SK-N-SH (cell line): ENCODE results near the gene ZNF799. TPM values are rescaled to one million over a fixed set of nuclear protein-coding genes. Genes with fewer than 3 reads are reported as not detected.

Source experiments
- CTCF ChIA-PET: fragments of 300-600, 350-600 bp; formaldehyde crosslinking; extraction: SDS; loops from one replicate; lab custom pipeline; 2021; lab: Yijun Ruan, JAX
- POLR2A ChIA-PET: fragments of 350-600 bp; sonication (Branson Sonifier 250); formaldehyde crosslinking; extraction: SDS; loops from one replicate; lab custom pipeline; 2020; ENCODE audit warnings: antibody characterized with exemption, inconsistent platforms; lab: Yijun Ruan, JAX
- DNase-seq: peaks from one replicate; pipeline ENCODE4 v3.0.0; 2012
- H2AFZ ChIP-seq: fragments of 200-600 bp; sonication (generic); 2 replicates; pipeline ENCODE4 v1.8.1; 2016; ENCODE audit warnings: antibody characterized with exemption, mild to moderate bottlenecking, low read depth
- H3F3A ChIP-seq: fragments of 200-600 bp; sonication (generic); replicated peaks from 2 replicates; pipeline ENCODE3; 2016; ENCODE audit warnings: antibody characterized with exemption, mild to moderate bottlenecking; ENCODE audit not compliant: insufficient read depth
- H3K27ac ChIP-seq, 2 experiments: fragments of 200-500 bp in 1 of 2; fragments of 200-600 bp in 1 of 2; sonication (Bioruptor generic) in 1 of 2; sonication (generic), shearing (Covaris generic) in 1 of 2; 2 replicates each; pipeline versions ENCODE4 v1.5.1 to v1.6.1; 2014 to 2016; ENCODE audit warnings: low read depth in 2 of 2, inconsistent platforms in 1 of 2, low read length in 1 of 2, mild to moderate bottlenecking in 1 of 2, mixed read lengths in 1 of 2
- H3K27me3 ChIP-seq: fragments of 200-600 bp; sonication (generic), shearing (Covaris generic); 2 replicates; pipeline ENCODE4 v1.6.1; 2016; ENCODE audit warnings: mixed run types; ENCODE audit not compliant: insufficient read depth
- H3K36me3 ChIP-seq, 2 experiments: fragments of 200-500 bp in 1 of 2; fragments of 200-600 bp in 1 of 2; sonication (Bioruptor generic) in 1 of 2; sonication (generic) in 1 of 2; replicated peaks in 1 of 2; 2 replicates each; pipeline versions ENCODE3 to v1.5.1; 2014 to 2016; ENCODE audit warnings: low read length in 1 of 2, mild to moderate bottlenecking in 1 of 2; ENCODE audit not compliant: insufficient read depth in 2 of 2, control insufficient read depth in 1 of 2
- H3K4me1 ChIP-seq, 2 experiments: fragments of 200-500 bp in 1 of 2; fragments of 200-600 bp in 1 of 2; sonication (Bioruptor generic) in 1 of 2; sonication (generic), shearing (Covaris generic) in 1 of 2; 2 replicates each; pipeline versions ENCODE4 v1.5.1 to v1.6.1; 2014 to 2016; ENCODE audit warnings: low read depth in 1 of 2, low read length in 1 of 2, mixed run types in 1 of 2; ENCODE audit not compliant: insufficient read depth in 2 of 2, control insufficient read depth in 1 of 2
- H3K4me2 ChIP-seq: fragments of 200-600 bp; sonication (generic), shearing (Covaris generic); 2 replicates; pipeline ENCODE4 v1.6.1; 2017; ENCODE audit warnings: mixed run types
- H3K4me3 ChIP-seq, 2 experiments: fragments of 200-500 bp in 1 of 2; fragments of 200-600 bp in 1 of 2; sonication (Bioruptor generic) in 1 of 2; sonication (generic), shearing (Covaris generic) in 1 of 2; 2 replicates each; pipeline versions ENCODE4 v1.5.1 to v1.8.1; 2014 to 2016; ENCODE audit warnings: low read depth in 2 of 2, inconsistent platforms in 1 of 2, low read length in 1 of 2, mild to moderate bottlenecking in 1 of 2, mixed read lengths in 1 of 2, moderate library complexity in 1 of 2
- H3K79me2 ChIP-seq: fragments of 200-600 bp; sonication (generic); 2 replicates; pipeline ENCODE4 v1.8.1; 2017; ENCODE audit warnings: mild to moderate bottlenecking; ENCODE audit not compliant: insufficient read depth
- H3K9ac ChIP-seq: fragments of 200-600 bp; sonication (generic); 2 replicates; pipeline ENCODE4 v1.6.1; 2017; ENCODE audit warnings: mixed run types
- H3K9me2 ChIP-seq: fragments of 200-600 bp; sonication (generic); 2 replicates; pipeline ENCODE4 v1.6.1; 2017; ENCODE audit warnings: mixed run types
- H3K9me3 ChIP-seq: fragments of 200-600 bp; sonication (generic); 2 replicates; pipeline ENCODE4 v1.6.1; 2017; ENCODE audit warnings: mixed run types, mild to moderate bottlenecking, moderate library complexity
- H4K20me1 ChIP-seq: fragments of 200-600 bp; sonication (generic); 2 replicates; pipeline ENCODE4 v1.6.1; 2017; ENCODE audit warnings: mild to moderate bottlenecking, mixed run types; ENCODE audit not compliant: insufficient read depth
- CHD2 ChIP-seq: fragments of 150-350 bp; IDR thresholded peaks from 2 replicates; pipeline ENCODE4 v1.6.1; 2018; ENCODE audit warnings: low read length; ENCODE audit not compliant: partially characterized antibody
- CTCF ChIP-seq: fragments of 200-600 bp; sonication (generic); IDR thresholded peaks from 2 replicates; pipeline ENCODE4 v1.6.1; 2017; ENCODE audit warnings: antibody characterized with exemption, mild to moderate bottlenecking, moderate library complexity
- ELF1 ChIP-seq: IDR thresholded peaks from 2 replicates; pipeline ENCODE4 v1.4.0; 2012
- EP300 ChIP-seq, 2 experiments: IDR thresholded peaks; 2 replicates each; pipeline versions ENCODE4 v1.4.0 to v1.6.1; 2012; ENCODE audit warnings: borderline replicate concordance in 1 of 2, low read depth in 1 of 2, low read length in 1 of 2
- EZH2phosphoT487 ChIP-seq: fragments of 200-600 bp; sonication (generic); IDR thresholded peaks from 2 replicates; pipeline ENCODE4 v1.6.1; 2017; ENCODE audit warnings: low read depth, mixed run types, mild to moderate bottlenecking, antibody characterized with exemption, moderate library complexity, borderline replicate concordance
- FOSL2 ChIP-seq: IDR thresholded peaks from 2 replicates; pipeline ENCODE4 v1.4.0; 2012; ENCODE audit warnings: low read depth, mild to moderate bottlenecking, moderate library complexity, borderline replicate concordance
- FOXM1 ChIP-seq: IDR thresholded peaks from 2 replicates; pipeline ENCODE4 v1.4.0; 2012; ENCODE audit warnings: low read depth, mild to moderate bottlenecking
- GATA2 ChIP-seq: sonication (generic); formaldehyde crosslinking; IDR thresholded peaks from 2 replicates; pipeline ENCODE4 v1.5.0; 2020; ENCODE audit warnings: mild to moderate bottlenecking, missing genetic modification reagents
- JUND ChIP-seq: IDR thresholded peaks from 2 replicates; pipeline ENCODE4 v1.4.0; 2012
- MAX ChIP-seq: IDR thresholded peaks from 2 replicates; pipeline ENCODE4 v1.4.0; 2012; ENCODE audit warnings: low read depth
- MEF2A ChIP-seq: IDR thresholded peaks from 2 replicates; pipeline ENCODE4 v1.4.0; 2012; ENCODE audit warnings: low read depth, borderline replicate concordance
- NRF1 ChIP-seq: IDR thresholded peaks from 2 replicates; pipeline ENCODE4 v1.6.1; 2012; ENCODE audit warnings: low read depth, mild to moderate bottlenecking, low read length
- PBX3 ChIP-seq: IDR thresholded peaks from 2 replicates; pipeline ENCODE4; 2012
- REST ChIP-seq: IDR thresholded peaks from 2 replicates; pipeline ENCODE4 v1.6.1; 2012; ENCODE audit warnings: mild to moderate bottlenecking, low read depth, low read length, moderate library complexity
- RFX5 ChIP-seq: IDR thresholded peaks from 2 replicates; pipeline ENCODE4 v1.6.1; 2012; ENCODE audit warnings: mild to moderate bottlenecking, improper control_type of control experiment, low read length
- RXRA ChIP-seq: IDR thresholded peaks from 2 replicates; pipeline ENCODE4 v1.4.0; 2012; ENCODE audit warnings: low read depth, mild to moderate bottlenecking, borderline replicate concordance
- SMC3 ChIP-seq: IDR thresholded peaks from 2 replicates; pipeline ENCODE4 v1.6.1; 2012; ENCODE audit warnings: low read depth, low read length, improper control_type of control experiment
- TCF12 ChIP-seq: IDR thresholded peaks from 2 replicates; pipeline ENCODE4 v1.4.0; 2012
- USF2 ChIP-seq: fragments of 150-350 bp; IDR thresholded peaks from 2 replicates; pipeline ENCODE4 v1.6.1; 2017; ENCODE audit warnings: antibody characterized with exemption, low read length, low read depth, borderline replicate concordance
- WGBS: methylation state at CpG from one replicate; pipeline ENCODE4 v1.1.6; 2017; ENCODE audit warnings: low lambda C conversion rate; 5-methylcytosine and 5-hydroxymethylcytosine counted together
- polyA plus RNA-seq, 3 experiments: library from polyadenylated mRNA; depleted of rRNA; stranded (reverse); fragments of >200 nt; gene quantifications; 2 replicates each; pipeline ENCODE4 v1.2.3, GENCODE V29; 2012

The ZNF799 gene
- polyA plus RNA-seq, 1 of the 3 experiments (the other 2 are of a cell fraction), result 0.99 TPM

DNA sequence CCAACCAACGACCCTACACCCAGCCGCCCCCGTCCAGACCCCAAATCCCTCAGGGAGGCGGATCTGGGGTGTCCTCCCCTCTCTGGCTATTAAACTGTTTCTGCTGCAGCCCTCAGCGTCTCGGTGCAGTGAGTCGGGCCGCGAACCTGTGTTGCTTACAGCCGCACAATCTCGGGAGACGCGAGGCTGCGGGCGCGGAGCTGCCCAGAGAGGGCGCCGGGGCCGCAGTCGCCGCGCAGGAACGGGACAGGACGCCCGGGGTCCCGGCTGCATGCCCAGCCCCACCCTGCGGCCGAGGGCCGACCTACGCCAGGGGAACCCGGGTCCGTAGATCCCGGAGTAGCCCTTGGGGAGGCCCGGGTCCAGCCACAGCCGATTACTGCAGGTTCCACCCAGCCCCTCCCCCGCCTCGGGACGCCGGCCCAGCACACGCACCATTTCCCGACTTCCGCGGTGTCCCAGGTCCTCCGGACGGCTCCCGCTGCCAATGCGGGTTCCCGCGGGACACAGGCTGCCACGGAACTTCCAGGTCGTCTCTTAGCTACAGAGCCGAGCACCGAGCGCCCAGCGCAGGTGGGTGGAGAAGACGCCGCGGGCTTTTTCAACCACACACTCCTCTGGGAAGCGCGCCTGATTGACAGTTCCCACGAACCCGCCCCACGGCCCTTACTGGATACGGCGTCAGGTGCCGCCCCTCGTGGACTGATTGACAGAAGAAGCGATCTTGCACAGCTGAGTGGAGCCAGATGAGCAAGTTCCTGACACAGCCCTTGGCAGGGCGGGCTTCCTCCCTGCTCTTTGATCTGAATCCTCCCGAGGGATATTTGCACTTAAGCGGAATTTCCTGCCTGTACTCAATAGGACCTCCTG, at the start of gene ZNF799 (continued):
- TF ChIP-seq USF2 (no peak; the same call in 1 of the 2 replicates), TCF12 (no peak), MAX (peak; percentile 64; the same call in 1 of the 2 replicates), FOSL2 (peak; percentile 4; the same call in 1 of the 2 replicates), CTCF (no peak), JUND (no peak), ELF1 (peak; percentile 43; the same call in 1 of the 2 replicates), GATA2 (CRISPR knock-in tag) (no peak), CHD2 (peak; percentile 67), MEF2A (no peak)
- TF ChIP-seq, all 33 proteins: peak for 12

DNA sequence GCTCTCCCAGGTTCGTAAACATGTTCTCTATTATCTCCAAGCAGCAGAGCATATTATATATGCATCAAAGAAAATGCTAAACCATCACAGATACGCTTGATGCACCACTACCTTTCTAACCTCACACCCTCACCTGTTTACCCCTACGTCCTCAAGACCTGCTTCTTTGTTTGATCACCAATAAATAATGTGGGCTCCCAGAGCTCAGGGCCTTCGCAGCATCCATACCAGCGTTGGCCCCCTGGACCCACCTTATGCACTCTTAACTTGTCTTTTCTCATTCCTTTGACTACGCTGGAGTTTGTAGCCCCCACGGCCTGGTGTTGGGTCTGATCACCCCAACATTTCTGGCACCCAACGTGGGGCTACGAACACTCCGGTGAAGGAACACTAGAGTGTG, 49.8 kb upstream of the ZNF799 start:
- 60% methylated on average over 10 of the region's 10 CpGs for WGBS
- Histone ChIP-seq H3K4me1 (no peaks in the 10 kb centered on the region), H4K20me1 (no peaks in the 10 kb centered on the region), H3K9me2 (no peaks in the 10 kb centered on the region), H3K79me2 (no peaks in the 10 kb centered on the region), H3K4me2 (no peak overlapping the region), H3F3A (no peaks in the 10 kb centered on the region), H3K27me3 (no peaks in the 10 kb centered on the region), H3K27ac (no peak overlapping the region), H3K9me3 (peaks cover 4% of the 10 kb centered on the region), H3K9ac (no peak overlapping the region), H3K36me3 (no peaks in the 10 kb centered on the region), H3K4me3 (no peak overlapping the region), H2AFZ (no peak overlapping the region)
- POLR2A ChIA-PET, result no interaction called here
- CTCF ChIA-PET, result interaction anchor here (0.6 kb wide), 1 partner anchor 653 kb away, joined by 4 read pairs; no protein-coding TSS in a partner anchor
- DNase-seq, result no peak
- no peak for TF ChIP-seq NRF1
- TF ChIP-seq EZH2phosphoT487, result no peak
- no peak for TF ChIP-seq REST
- no peak for TF ChIP-seq FOXM1
- no peak for TF ChIP-seq PBX3
- TF ChIP-seq RFX5, result no peak
- no peak for TF ChIP-seq EP300 (IDR thresholded peaks at IDR 0.05; ENCODE audit: borderline replicate concordance in 1 of 2, low read depth in 1 of 2, low read length in 1 of 2)
- TF ChIP-seq RXRA, result no peak
- TF ChIP-seq SMC3, result no peak
